Measurements from ENCODE around the gene OTX2. TPM values are rescaled to one million over a fixed set of nuclear protein-coding genes. Genes with fewer than 3 reads are reported as not detected.

Gene OTX2
- polyA plus RNA-seq, 1 experiment: not detected

DNA sequence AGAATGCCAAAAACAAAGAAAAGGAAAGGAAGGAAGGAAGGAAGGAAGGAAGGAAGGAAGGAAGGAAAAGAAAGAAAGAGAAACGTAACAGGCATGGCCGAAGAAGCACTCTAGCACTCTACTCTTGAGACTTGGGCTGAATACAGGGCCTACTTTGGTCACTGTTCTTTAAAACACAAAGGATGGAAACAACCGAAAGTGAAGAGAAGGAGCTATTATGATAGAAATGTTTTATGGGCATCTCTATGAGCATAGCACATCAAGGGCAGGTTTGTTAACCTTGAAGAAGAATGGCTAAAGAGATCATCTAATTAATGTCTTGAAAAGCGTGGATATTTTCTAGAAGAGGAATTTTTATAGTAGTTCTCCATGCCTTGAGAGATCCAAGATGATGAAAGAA is 15.9 kb upstream of the OTX2 start:
- TF ChIP-seq, protein P1, sequence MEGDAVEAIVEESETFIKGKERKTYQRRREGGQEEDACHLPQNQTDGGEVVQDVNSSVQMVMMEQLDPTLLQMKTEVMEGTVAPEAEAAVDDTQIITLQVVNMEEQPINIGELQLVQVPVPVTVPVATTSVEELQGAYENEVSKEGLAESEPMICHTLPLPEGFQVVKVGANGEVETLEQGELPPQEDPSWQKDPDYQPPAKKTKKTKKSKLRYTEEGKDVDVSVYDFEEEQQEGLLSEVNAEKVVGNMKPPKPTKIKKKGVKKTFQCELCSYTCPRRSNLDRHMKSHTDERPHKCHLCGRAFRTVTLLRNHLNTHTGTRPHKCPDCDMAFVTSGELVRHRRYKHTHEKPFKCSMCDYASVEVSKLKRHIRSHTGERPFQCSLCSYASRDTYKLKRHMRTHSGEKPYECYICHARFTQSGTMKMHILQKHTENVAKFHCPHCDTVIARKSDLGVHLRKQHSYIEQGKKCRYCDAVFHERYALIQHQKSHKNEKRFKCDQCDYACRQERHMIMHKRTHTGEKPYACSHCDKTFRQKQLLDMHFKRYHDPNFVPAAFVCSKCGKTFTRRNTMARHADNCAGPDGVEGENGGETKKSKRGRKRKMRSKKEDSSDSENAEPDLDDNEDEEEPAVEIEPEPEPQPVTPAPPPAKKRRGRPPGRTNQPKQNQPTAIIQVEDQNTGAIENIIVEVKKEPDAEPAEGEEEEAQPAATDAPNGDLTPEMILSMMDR (IDR thresholded peaks at IDR 0.05; ENCODE audit: insufficient read depth, low read depth, low read length): no peak
- POLR2A ChIA-PET: no interaction called here
- Histone ChIP-seq H3K27me3 (ENCODE audit: control insufficient read depth, insufficient read depth, low read length) (no peaks in the 10 kb centered on the region), H3K36me3 (ENCODE audit: control insufficient read depth, insufficient read depth, low read length) (no peaks in the 10 kb centered on the region), H3K4me3 (ENCODE audit: low read depth, low read length) (no peak overlapping the region)
- DNase-seq (ENCODE audit: low read depth): no peak
- CTCF ChIA-PET: no interaction called here

DNA sequence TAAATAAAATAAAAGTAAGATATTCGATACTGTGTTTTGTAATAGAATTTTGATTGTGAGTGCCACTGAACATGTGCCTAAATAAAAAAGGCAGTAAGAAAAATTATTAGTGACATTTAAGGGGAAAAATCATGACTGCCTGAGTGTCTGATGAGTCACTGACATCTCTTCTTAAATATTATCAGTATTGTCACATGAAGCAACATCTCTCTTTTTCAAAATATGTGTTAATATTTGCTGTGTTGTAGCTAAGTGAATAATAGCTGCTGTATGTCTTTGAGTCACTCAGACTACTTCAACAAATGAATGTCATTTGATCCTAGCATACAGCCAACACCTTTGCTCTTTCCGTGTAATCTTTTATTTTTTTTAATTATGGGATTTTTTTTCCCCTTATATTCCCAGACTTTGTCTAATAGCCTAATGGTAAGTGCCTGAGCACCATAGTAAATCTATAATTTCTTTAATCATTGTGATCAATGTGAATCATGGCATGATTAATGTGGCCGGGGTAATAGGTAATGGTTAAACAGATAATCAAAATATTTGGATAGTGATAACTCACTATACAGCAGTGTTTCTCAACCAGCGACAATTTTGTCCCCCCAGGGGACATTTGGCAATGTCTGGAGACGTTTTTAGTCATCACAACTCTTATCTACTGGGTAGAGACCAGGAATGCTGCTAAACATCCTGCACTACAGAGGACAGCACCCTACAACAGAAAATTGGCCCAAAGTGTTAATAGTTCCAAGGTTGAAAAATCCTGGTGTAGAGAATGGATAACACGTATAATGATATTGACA is 11.7 kb upstream of the OTX2 start:
- ChIA-PET CTCF (no interaction called here), POLR2A (no interaction called here)
- H3K4me3 ChIP-seq (ENCODE audit: low read depth, low read length): no peak overlapping the region

DNA sequence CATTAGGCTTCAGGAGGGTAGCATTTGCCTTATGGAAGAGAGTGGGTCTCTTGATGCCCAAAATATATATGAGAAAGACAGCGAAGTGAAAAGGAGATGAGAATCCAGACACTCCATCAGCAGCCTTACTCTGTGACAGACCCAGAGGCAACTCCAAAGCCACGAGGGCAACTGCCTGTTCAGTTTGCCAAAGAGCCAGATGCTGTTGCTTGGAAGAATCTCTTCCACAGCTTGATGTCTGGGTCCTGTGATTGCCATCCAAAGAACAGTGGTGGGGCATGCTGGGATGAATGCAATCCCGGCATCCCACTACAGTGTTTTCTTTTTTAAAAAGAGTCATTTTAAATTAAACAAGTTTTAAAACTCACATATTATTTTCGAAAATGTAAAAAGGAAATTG is 10.9 kb upstream of the OTX2 start:
- POLR2A ChIA-PET: no interaction called here
- H3K36me3 ChIP-seq (ENCODE audit: control insufficient read depth, insufficient read depth, low read length): no peaks in the 10 kb centered on the region
- no peak overlapping the region for H3K4me3 ChIP-seq (ENCODE audit: low read depth, low read length)
- peaks cover 5% of the 10 kb centered on the region for H3K27me3 ChIP-seq (ENCODE audit: control insufficient read depth, insufficient read depth, low read length)
- TF ChIP-seq, protein P1 (IDR thresholded peaks at IDR 0.05; ENCODE audit: insufficient read depth, low read depth, low read length): no peak
- CTCF ChIA-PET: no interaction called here
- no peak for DNase-seq (ENCODE audit: low read depth)

More for the DNA sequence above, 11.7 kb upstream of the OTX2 start:
- no peak for DNase-seq (ENCODE audit: low read depth)
- Histone ChIP-seq H3K27me3 (ENCODE audit: control insufficient read depth, insufficient read depth, low read length) (peaks cover 2% of the 10 kb centered on the region), H3K36me3 (ENCODE audit: control insufficient read depth, insufficient read depth, low read length) (no peaks in the 10 kb centered on the region)
- TF ChIP-seq, protein P1 (IDR thresholded peaks at IDR 0.05; ENCODE audit: insufficient read depth, low read depth, low read length): no peak

DNA sequence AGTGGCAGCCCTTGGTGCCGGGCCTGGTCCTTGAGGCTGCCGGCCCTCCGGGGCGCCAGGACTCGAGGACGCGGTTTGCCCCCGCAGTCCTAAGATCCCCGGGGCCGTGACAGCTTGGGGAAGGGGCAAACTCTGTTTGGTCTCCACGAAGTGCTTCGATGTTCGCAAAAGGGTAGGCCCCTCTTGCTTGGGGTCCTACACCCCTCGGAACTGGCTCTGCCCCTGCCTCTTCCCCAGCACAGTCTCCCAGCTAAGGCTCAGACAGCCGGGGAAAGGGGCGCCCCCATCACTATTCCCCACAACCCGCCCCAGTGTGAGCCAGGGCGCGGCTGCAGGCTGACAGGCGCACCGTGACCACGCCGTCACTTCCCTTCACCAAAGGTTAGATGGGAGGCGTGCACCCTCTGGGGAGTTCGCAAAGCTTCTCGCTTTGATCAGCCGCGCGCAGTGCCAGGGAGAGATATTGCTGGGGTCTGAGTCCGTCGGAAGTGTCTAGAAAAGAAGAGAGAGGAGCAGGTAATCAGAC is 7.2 kb upstream of the OTX2 start:
- POLR2A ChIA-PET: no interaction called here
- CTCF ChIA-PET: no interaction called here
- H3K4me3 ChIP-seq (ENCODE audit: low read depth, low read length): no peak overlapping the region
- H3K27me3 ChIP-seq (ENCODE audit: control insufficient read depth, insufficient read depth, low read length): peaks cover 16% of the 10 kb centered on the region
- H3K36me3 ChIP-seq (ENCODE audit: control insufficient read depth, insufficient read depth, low read length): no peaks in the 10 kb centered on the region
- no peak for DNase-seq (ENCODE audit: low read depth)
- TF ChIP-seq, protein P1 (IDR thresholded peaks at IDR 0.05; ENCODE audit: insufficient read depth, low read depth, low read length): no peak

DNA sequence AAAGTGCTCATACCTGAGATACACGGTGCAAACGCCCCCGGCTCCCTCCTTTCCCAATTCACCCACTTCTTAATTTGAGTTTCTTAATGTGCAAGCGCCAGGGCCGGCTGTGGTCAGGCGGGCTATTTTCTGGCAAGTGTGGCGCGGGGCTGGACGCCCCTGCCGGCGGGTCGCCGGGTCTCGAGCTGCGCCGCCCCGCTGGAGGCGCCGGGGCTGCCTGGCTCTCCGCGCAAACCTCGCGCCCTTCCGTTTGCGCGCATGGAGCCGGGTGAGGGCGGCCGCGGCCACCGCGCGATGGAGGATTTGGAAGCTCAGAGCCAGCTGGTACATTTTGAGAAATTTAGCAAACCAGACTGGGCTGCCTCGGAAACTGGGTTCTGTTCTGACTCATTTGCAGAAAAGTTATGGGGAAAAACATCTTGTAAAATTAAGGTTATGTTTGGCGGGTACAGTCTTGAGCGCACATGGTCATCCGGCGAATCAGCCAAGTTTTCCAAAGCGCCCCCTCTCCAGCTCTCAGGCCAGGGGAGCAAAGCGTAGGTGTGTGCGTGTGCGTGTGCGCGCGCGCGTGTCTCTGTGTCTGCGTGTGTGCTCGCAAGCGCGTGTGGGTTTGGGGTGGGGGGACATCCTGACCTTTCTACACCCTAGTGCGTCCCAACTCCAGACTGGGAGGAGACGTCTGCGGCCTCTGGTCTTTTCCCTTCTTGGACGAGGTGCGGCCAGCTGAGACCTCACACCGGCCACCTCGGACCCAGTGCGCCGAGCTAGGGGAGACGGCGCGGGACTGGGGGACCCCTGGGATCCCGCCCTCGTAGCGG is 6.5 kb upstream of the OTX2 start:
- CTCF ChIA-PET: no interaction called here
- DNase-seq (ENCODE audit: low read depth): no peak
- H3K4me3 ChIP-seq (ENCODE audit: low read depth, low read length): no peak overlapping the region
- POLR2A ChIA-PET: no interaction called here
- TF ChIP-seq, protein P1 (IDR thresholded peaks at IDR 0.05; ENCODE audit: insufficient read depth, low read depth, low read length): no peak
- no peaks in the 10 kb centered on the region for H3K36me3 ChIP-seq (ENCODE audit: control insufficient read depth, insufficient read depth, low read length)
- peaks cover 20% of the 10 kb centered on the region for H3K27me3 ChIP-seq (ENCODE audit: control insufficient read depth, insufficient read depth, low read length)

Measured in BJ (cell line).